HEK293T (cell line): ENCODE measurements around the gene SLC9A9.

ENCODE experiments used
- NFRKB ChIP-seq: fragments of 450-650 bp; IDR thresholded peaks from 2 replicates; pipeline ENCODE4 v1.6.1; 2016; ENCODE audit warnings: mild to moderate bottlenecking, moderate library complexity
- SUZ12 ChIP-seq: fragments of 450-650 bp; IDR thresholded peaks from 2 replicates; pipeline ENCODE4 v1.6.1; 2016; ENCODE audit warnings: mild to moderate bottlenecking
- TARDBP ChIP-seq: fragments of 450-650 bp; IDR thresholded peaks from 2 replicates; pipeline ENCODE4 v1.6.1; 2016

GRCh38 chr3:143478115-143478693 lies 370.1 kb downstream of the SLC9A9 start:
- TF ChIP-seq TARDBP = no peak
- no peak for TF ChIP-seq NFRKB
- no peak for TF ChIP-seq SUZ12
